Measurements from ENCODE around the gene ANTXR1. TPM values are rescaled to one million over a fixed set of nuclear protein-coding genes. Genes with fewer than 3 reads are reported as not detected.

ANTXR1 gene
- total and polyA plus RNA-seq, 2 experiments from 2014 or later: 29.1 to 34.7 TPM

DNA sequence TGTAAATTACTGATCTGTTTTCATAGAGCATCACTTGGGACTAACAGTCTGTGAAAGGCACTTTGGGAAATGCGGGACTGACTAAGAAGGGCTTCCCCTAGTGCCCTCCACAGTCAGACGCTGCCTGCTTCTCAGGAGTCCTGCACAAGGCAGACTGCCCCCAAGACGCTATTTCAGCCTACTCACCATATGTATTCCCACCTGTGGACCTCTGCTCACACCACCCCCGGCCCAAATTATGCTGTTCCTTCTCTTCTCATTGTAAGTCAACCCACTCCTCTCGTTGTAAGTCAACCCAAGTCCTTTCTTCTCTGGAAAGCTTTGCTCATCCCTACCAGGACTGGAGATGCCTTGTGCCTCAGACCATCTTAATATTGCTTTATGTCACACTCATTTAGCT lies 198.7 kb downstream of the ANTXR1 start:
- 92% methylated on average over 5 of the region's 5 CpGs for WGBS (ENCODE audit: low lambda C conversion rate, missing lambda C conversion rate)
- no peaks in the 10 kb centered on the region for H3K9me2 ChIP-seq (replicated peaks; ENCODE audit: insufficient read depth)
- no peak for DNase-seq (ENCODE audit: low spot score)

DNA sequence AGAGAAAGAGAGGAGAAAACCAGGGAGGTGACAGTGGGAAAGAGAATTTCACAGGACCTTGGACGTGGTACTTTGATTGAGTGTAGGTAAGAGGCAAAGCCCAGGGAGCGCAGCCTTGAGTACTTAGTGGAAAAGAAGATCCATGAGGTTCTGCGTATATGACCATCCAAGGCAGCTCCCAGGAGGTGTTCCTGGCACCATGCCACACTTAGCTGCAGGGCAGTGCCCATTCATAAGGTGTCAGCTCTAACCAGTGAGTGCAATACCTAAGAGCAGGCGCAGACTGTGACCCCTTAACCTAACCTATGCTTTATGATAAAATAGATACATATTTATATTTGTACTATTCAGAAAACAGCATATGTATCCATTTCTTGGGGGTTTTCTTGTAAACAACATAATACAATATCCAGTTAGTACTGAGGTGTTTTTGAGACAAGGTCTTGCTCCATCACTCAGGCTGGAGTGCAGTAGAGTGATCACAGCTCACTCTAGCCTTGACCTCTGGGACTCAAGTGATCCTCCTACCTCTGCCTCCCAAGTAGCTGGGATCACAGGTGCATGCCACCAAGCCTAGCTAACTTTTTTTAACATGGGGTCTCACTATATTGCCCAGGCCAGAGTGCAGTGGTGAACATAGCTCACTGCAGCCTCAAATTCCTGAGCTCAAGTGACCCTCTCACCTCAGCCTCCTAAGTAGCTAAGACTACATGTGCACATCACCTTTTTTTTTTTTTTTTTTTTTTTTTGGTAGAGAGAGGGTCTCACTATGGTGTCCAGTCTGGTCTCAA lies 199.5 kb downstream of the ANTXR1 start:
- Histone ChIP-seq H3K4me1 (ENCODE audit: insufficient read depth) (no peaks in the 10 kb centered on the region), H3K9me3 (ENCODE audit: low read depth) (no peaks in the 10 kb centered on the region), H2AFZ (no peak overlapping the region), H4K20me1 (ENCODE audit: insufficient read depth, poor library complexity, severe bottlenecking) (no peaks in the 10 kb centered on the region), H3K27me3 (no peaks in the 10 kb centered on the region), H3K27ac (no peak overlapping the region), H3K36me3 (replicated peaks; ENCODE audit: insufficient read depth, low read depth) (no peaks in the 10 kb centered on the region), H3K4me3 (no peak overlapping the region), H3K9me2 (replicated peaks; ENCODE audit: insufficient read depth) (no peaks in the 10 kb centered on the region), H3K4me2 (no peak overlapping the region), H3K79me2 (no peaks in the 10 kb centered on the region)
- DNase-seq (ENCODE audit: low spot score): no peak
- TF ChIP-seq, protein P1, sequence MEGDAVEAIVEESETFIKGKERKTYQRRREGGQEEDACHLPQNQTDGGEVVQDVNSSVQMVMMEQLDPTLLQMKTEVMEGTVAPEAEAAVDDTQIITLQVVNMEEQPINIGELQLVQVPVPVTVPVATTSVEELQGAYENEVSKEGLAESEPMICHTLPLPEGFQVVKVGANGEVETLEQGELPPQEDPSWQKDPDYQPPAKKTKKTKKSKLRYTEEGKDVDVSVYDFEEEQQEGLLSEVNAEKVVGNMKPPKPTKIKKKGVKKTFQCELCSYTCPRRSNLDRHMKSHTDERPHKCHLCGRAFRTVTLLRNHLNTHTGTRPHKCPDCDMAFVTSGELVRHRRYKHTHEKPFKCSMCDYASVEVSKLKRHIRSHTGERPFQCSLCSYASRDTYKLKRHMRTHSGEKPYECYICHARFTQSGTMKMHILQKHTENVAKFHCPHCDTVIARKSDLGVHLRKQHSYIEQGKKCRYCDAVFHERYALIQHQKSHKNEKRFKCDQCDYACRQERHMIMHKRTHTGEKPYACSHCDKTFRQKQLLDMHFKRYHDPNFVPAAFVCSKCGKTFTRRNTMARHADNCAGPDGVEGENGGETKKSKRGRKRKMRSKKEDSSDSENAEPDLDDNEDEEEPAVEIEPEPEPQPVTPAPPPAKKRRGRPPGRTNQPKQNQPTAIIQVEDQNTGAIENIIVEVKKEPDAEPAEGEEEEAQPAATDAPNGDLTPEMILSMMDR (IDR thresholded peaks at IDR 0.05; ENCODE audit: poor library complexity): no peak
- TF ChIP-seq EZH2phosphoT487 (IDR thresholded peaks at IDR 0.05; ENCODE audit: low read depth, severe bottlenecking, unreplicated experiment): no peak
- TF ChIP-seq EZH2 (IDR thresholded peaks at IDR 0.05; ENCODE audit: borderline replicate concordance): no peak
- WGBS (ENCODE audit: low lambda C conversion rate, missing lambda C conversion rate): 95% methylated on average over 4 of the region's 4 CpGs

More for the DNA sequence above, 198.7 kb downstream of the ANTXR1 start:
- Histone ChIP-seq H3K4me1 (ENCODE audit: insufficient read depth) (no peaks in the 10 kb centered on the region), H3K4me2 (no peak overlapping the region), H3K27me3 (no peaks in the 10 kb centered on the region), H3K79me2 (no peaks in the 10 kb centered on the region), H2AFZ (no peak overlapping the region), H3K4me3 (no peak overlapping the region), H3K36me3 (replicated peaks; ENCODE audit: insufficient read depth, low read depth) (no peaks in the 10 kb centered on the region), H3K27ac (no peak overlapping the region), H3K9me3 (ENCODE audit: low read depth) (no peaks in the 10 kb centered on the region), H4K20me1 (ENCODE audit: insufficient read depth, poor library complexity, severe bottlenecking) (no peaks in the 10 kb centered on the region)
- TF ChIP-seq EZH2phosphoT487 (IDR thresholded peaks at IDR 0.05; ENCODE audit: low read depth, severe bottlenecking, unreplicated experiment): no peak
- no peak for TF ChIP-seq EZH2 (IDR thresholded peaks at IDR 0.05; ENCODE audit: borderline replicate concordance)
- TF ChIP-seq, protein P1 (IDR thresholded peaks at IDR 0.05; ENCODE audit: poor library complexity): no peak

DNA sequence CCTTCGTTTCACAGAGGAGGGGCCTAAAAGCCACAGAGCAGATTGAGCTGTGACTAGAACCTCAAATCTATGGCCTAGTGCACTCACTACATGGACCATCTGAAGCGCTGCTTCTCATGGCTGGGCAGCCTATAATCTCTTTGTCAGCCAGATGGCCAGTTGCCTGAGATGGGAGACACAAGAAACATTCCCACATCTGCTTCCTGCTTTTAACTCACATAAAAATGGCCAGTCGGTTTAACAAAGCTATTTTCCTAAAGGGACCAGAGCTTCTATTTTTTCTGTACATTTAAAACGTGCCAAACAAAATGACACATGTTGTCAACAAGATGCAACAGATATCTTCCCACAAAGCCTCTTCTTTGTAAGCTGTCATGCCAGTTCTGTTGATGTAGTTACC lies 200.2 kb downstream of the ANTXR1 start:
- Histone ChIP-seq H3K27me3 (no peaks in the 10 kb centered on the region), H3K27ac (no peak overlapping the region), H3K4me2 (no peak overlapping the region), H3K4me1 (ENCODE audit: insufficient read depth) (no peaks in the 10 kb centered on the region), H3K79me2 (no peaks in the 10 kb centered on the region), H2AFZ (no peak overlapping the region), H4K20me1 (ENCODE audit: insufficient read depth, poor library complexity, severe bottlenecking) (no peaks in the 10 kb centered on the region), H3K9me2 (replicated peaks; ENCODE audit: insufficient read depth) (no peaks in the 10 kb centered on the region), H3K9me3 (ENCODE audit: low read depth) (no peaks in the 10 kb centered on the region), H3K36me3 (replicated peaks; ENCODE audit: insufficient read depth, low read depth) (no peaks in the 10 kb centered on the region), H3K4me3 (no peak overlapping the region)
- 74% methylated on average over 4 of the region's 4 CpGs for WGBS (ENCODE audit: low lambda C conversion rate, missing lambda C conversion rate)
- DNase-seq (ENCODE audit: low spot score): no peak
- TF ChIP-seq EZH2 (IDR thresholded peaks at IDR 0.05; ENCODE audit: borderline replicate concordance) (no peak), EZH2phosphoT487 (IDR thresholded peaks at IDR 0.05; ENCODE audit: low read depth, severe bottlenecking, unreplicated experiment) (no peak)
- TF ChIP-seq, protein P1 (IDR thresholded peaks at IDR 0.05; ENCODE audit: poor library complexity): no peak

All from hepatocyte (in vitro differentiated cells).